HG02970 (cell line): Measurements from ENCODE around the gene CCDC124.
A peak's percentile ranks its signal among the peaks of the same experiment; 100 is the strongest.
"Not testable (repeated sequence)": the region's sequence is repeated elsewhere in the genome, so short reads cannot be mapped to it uniquely, and the experiment has no call there.

Source experiments
- ATAC-seq: cut with Tn5 transposase; IDR thresholded peaks from one replicate; pipeline ENCODE4 v1.9.1; 2021; ENCODE audit warnings: mild to moderate bottlenecking, moderate library complexity, moderate number of reproducible peaks; ENCODE audit not compliant: unreplicated experiment, low FRiP score

CCDC124 gene

DNA sequence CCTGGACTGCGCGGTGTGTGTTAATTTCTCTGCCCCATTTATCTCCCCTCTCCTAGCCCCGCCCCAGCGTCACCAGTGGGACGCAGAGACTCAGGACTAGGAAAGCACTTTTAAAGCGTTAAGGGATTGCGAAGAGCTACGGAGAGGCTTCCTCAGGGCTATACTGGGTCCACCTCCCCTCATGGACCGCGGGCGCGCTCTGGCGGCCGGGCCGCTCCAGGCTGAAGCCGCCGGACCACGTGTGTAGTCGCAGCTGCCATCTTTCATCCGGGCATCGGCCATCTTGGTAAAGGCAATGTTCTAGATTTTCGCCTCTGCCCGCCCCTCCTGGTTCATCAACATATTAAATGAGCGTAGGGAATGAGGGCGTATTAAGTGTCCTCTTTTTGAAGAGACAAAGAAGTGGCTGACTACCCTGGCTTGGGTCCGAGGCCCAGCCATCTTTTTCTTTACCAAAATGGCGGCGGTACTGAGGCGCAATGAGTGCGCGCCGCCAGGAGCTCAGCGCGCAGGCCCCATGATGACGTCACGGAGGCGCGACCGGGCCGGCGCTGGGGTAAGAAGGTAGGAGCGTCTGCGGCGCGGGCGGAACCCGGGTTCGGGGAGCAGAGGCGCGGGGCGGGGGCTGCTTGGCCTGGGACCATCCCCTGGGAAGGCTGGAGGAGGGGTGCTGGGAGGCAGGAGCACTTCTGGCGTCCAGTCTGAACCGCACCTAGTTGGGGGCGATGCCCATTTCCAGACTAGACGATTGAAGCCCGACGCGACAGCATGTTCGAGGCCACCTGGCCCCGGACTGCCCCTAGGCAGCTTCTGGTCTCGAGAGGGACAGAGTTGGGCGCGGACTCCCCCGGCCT, at the start of gene CCDC124:
Gene CCDC124 (plus strand): TSS at position 531 of the 854 bp plus-strand sequence. CDS start 3,406 bp downstream, outside the sequence.
- peak; percentile 90 for ATAC-seq

GRCh38 chr19:17883627-17884410, 49.0 kb upstream of the CCDC124 start:
- ATAC-seq, result no peak

DNA sequence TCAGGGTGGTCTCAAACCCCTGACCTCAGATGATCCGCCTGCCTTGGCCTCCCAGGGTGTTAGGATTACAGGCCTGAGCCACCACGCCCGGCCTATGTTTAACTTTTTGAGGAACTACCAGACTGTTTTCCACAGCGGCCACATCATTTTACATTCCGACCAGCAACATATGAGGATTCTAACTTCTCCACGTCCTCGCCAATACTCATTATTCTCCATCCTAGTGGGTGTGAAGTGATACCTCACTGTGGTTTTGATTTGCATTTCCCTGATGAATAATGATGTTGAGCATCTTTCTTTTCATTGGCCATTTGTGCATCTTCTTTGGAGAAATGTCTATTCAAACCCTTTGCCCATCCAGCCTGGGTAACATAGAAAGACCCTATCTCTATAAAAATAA, 46.3 kb upstream of the CCDC124 start:
- no peak for ATAC-seq

DNA sequence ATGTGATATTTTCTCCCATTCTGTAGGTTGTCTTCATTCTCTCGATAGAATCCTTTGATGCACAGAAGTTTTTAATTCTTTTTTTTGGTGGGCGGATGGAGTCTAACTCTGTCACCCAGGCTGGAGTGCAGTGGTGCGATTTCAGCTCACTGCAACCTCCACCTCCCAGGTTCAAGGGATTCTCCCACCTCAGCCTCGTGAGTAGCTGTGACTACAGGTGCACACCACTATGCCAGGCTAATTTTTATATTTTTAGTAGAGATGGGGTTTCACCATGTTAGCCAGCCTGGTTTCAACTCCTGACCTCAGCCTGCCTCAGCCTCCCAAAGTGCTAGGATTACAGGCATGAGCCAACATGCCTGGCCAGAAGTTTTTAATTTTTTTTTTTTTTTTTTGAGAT, 45.6 kb upstream of the CCDC124 start:
- not testable (repeated sequence) for ATAC-seq

DNA sequence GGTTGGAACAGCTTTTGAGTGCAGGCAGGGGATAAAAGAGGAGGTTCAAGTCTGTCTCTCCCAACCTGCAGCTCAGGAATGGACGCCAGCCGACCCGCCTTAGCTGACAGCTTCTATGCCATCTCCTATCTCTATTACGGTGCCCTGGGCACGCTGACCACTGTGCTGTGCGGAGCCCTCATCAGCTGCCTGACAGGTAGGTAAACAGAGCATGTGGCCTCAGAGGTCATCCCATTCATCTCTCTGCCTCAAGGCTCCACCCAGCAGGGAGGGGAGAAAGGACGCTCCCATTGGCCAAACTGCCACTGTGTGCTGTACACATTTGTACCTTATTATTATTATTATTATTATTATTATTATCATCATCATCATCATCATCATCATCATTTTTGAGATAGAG, 44.6 kb upstream of the CCDC124 start:
- no peak for ATAC-seq

GRCh38 chr19:17889609-17890214, 43.1 kb upstream of the CCDC124 start:
- ATAC-seq, result no peak

DNA sequence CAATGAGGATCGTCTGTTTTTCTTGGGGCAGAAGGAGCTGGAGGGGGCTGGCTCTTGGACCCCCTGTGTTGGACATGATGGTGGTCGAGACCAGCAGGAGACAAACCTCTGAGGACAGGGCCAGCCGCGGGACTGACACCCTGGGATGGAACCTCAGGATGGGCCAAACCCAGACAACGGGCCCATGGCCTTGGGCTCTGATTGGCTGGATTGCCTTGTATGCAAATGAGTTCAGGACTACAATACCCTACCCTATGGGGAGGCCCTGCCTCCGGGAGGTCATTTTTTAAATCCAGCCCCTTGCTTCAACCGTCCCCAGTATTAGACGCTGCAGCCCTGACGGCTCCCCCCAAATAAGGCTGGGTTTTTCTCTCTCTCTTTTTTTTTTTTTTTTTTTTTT, 39.0 kb upstream of the CCDC124 start:
- ATAC-seq, result no peak

GRCh38 chr19:17902701-17903100, 30.1 kb upstream of the CCDC124 start:
- no peak for ATAC-seq

DNA sequence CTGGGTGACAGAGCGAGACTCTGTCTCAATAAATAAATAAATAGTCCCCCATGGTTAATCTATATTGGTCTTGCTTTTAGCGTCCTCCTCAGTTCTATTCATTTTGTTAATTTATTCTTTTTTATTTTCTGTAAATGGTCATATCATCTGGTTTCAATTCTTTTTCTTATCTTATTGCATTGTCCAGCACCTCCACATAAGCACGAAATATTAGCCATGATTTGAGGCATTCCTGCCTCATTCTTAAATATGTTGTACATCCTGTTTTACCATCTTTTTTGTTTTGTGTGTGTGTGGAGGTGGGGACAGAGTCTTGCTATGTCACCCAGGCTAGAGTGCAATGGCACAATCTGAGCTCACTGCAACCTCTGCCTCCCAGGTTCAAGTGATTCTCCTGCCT, 24.6 kb upstream of the CCDC124 start:
- ATAC-seq, result no peak

GRCh38 chr19:17909003-17909732, 23.6 kb upstream of the CCDC124 start:
- no peak for ATAC-seq

- no peak for ATAC-seq
Observed at GRCh38 chr19:17910791-17911360, 21.9 kb upstream of the CCDC124 start.

DNA sequence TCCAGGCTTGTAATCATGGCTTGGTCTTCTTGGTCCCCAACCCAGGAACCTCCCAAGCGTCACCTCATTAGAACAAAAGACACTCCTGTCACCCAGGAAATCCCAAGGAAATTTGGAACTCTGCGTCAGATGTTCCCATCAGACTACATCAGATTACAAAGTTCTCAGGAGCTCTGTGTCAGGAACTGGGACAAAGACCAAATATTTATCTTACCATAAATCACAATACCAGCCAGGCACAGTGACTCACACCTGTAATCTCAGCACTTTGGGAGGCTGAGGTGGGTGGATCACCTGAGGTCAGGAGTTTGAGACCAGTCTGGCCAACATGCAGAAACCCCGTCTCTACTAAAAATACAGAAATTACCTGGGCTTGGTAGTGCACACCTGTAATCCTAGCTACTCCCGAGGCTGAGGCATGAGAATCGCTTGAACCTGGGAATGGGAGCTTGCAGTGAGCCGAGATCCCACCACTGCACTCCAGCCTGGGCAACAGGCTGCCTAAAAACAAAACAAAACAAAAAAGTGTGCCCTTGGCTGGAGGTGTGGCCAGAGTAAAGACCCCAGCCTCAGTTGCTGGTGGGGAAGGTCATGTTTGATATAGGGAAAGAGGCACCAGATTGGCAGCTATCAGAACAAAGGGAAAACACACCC, 16.7 kb upstream of the CCDC124 start:
- ATAC-seq, result no peak

GRCh38 chr19:17918151-17918550, 14.7 kb upstream of the CCDC124 start:
- ATAC-seq, result not testable (repeated sequence)

- ATAC-seq, result not testable (repeated sequence)
Observed at GRCh38 chr19:17919122-17919521, 13.7 kb upstream of the CCDC124 start.

- no peak for ATAC-seq
Observed at GRCh38 chr19:17920527-17920926, 12.3 kb upstream of the CCDC124 start.

- no peak for ATAC-seq
Observed at GRCh38 chr19:17922138-17922537, 10.7 kb upstream of the CCDC124 start.

DNA sequence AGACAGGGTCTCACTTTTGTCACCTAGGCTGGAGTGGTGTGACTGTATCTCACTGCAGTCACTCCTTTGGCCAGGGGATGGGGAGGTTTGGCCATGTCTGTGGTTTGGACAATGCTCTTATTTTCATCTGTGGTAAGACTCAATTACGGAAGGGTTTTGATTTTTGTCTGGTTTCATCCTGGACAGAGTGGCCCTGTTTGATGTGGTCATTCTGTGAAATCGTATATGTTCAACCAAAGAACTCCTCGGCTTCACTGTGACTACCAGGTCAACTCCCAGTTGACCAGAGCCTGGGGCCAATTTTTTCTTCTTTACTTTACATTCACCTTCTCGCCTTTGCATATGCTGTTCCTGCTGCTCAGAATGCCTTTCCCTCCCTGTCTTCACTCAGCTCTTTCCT, 6.8 kb upstream of the CCDC124 start:
- no peak for ATAC-seq

GRCh38 chr19:17929056-17929455, 3.8 kb upstream of the CCDC124 start:
- no peak for ATAC-seq

DNA sequence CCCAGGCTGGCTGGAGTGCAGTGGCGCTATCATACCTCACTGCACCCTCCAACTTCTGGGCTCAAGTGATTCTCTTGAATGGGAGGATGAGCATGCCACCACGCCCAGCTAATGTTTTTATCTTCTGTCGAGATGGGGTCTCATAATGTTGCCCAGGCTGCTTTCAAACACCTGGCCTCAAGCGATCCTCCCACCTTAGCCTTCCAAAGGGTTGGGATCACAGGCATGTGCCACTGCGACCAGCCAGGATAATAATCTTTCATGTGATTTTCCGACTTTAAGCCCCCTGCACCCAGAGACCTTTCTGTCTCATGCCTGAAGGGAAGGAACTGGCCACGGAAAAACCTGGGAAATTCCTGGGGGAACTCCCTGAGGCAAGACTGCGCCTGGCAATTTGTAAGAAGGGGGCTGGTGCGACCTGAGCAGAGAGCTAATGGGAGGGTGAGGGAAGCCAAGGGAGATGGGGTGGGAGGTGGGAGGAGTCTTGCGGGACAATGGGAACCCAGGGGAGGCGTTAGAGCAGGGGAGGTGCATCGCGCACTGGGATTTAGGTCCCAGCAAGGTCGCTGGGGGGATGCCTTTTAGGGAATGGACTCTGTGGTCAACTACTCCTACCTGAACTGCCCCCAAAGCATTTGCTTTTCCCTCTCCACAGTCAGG, 1.2 kb upstream of the CCDC124 start:
- no peak for ATAC-seq
